GM12878 (cell line): Measurements from ENCODE around the gene SCYGR6. TPM values are rescaled to one million over a fixed set of nuclear protein-coding genes. Genes with fewer than 3 reads are reported as not detected.
A peak's percentile ranks its signal among the peaks of the same experiment; 100 is the strongest.

Experiments
- CEBPB ChIP-seq, 2 experiments: fragments of 150-350 bp in 1 of 2; IDR thresholded peaks; 2 replicates each; pipeline ENCODE4 v1.6.1; 2012 to 2014; ENCODE audit warnings: low read depth in 2 of 2, low read length in 2 of 2, borderline replicate concordance in 1 of 2, inconsistent platforms in 1 of 2
- IRF4 ChIP-seq: IDR thresholded peaks from 2 replicates; pipeline ENCODE4 v1.6.1; 2011; ENCODE audit warnings: low read depth, low read length
- JUND ChIP-seq: IDR thresholded peaks from 2 replicates; pipeline ENCODE4 v1.6.1; 2012; ENCODE audit warnings: low read depth, mild to moderate bottlenecking, low read length, improper control_type of control experiment, moderate library complexity
- MYB ChIP-seq: fragments of 150-350 bp; IDR thresholded peaks from 2 replicates; pipeline ENCODE4 v1.6.1; 2014; ENCODE audit warnings: mild to moderate bottlenecking, low read depth, low read length, borderline replicate concordance
- NRF1 ChIP-seq: conservative IDR thresholded peaks from 2 replicates; pipeline ENCODE4 v1.6.1; 2011; ENCODE audit warnings: mild to moderate bottlenecking, low read depth, low read length, improper control_type of control experiment
- RELA ChIP-seq: fragments of 450-650 bp; IDR thresholded peaks from 2 replicates; pipeline ENCODE4 v1.8.0; 2014; ENCODE audit warnings: borderline replicate concordance; ENCODE audit not compliant: partially characterized antibody
- RFX5 ChIP-seq: IDR thresholded peaks from 2 replicates; pipeline ENCODE4 v1.6.1; 2011; ENCODE audit warnings: low read depth, low read length, improper control_type of control experiment
- SMC3 ChIP-seq: IDR thresholded peaks from 2 replicates; pipeline ENCODE4 v1.6.1; 2011; ENCODE audit warnings: low read length, improper control_type of control experiment, borderline replicate concordance
- SREBF1 ChIP-seq: IDR thresholded peaks from 2 replicates; pipeline ENCODE4 v1.6.1; 2012; ENCODE audit warnings: mild to moderate bottlenecking, low read length
- TCF3 ChIP-seq: IDR thresholded peaks from 2 replicates; pipeline ENCODE4 v1.6.1; 2012; ENCODE audit warnings: low read depth, mild to moderate bottlenecking, low read length, borderline replicate concordance; ENCODE audit not compliant: insufficient read depth
- ZNF384 ChIP-seq: IDR thresholded peaks from 2 replicates; pipeline ENCODE4 v1.6.1; 2012; ENCODE audit warnings: low read depth, mild to moderate bottlenecking, low read length, improper control_type of control experiment, borderline replicate concordance
- polyA plus RNA-seq, 11 experiments: library from polyadenylated mRNA; depleted of rRNA in 4 of 11; unstranded in 6 of 11; stranded (reverse) in 5 of 11; fragments of >200 nt; fragmentation: Nextera tagmentation in 4 of 11; fragmentation: Illumina TruSeq in 1 of 11; extraction: Ambion mirVana in 4 of 11; extraction: Trizol in 1 of 11; gene quantifications; 1 replicate in 1 of 11; 2 replicates in 10 of 11; pipeline versions ENCODE4 v1.2.1 to v1.2.3, GENCODE V29; 2011 to 2016; ENCODE audit warnings: inconsistent platforms in 2 of 11, missing spikeins in 2 of 11, low read depth in 1 of 11
- total RNA-seq, 4 experiments: library from RNA; depleted of rRNA in 3 of 4; stranded (reverse); fragments of >200 nt in 3 of 4; fragmentation: Illumina TruSeq in 1 of 4; extraction: Trizol in 1 of 4; gene quantifications; 2 replicates each; pipeline versions ENCODE4 v1.2.1 to v1.2.3, GENCODE V29; 2013 to 2021
- TF ChIP-seq, protein P1 (sequence below), 3 experiments: IDR thresholded peaks in 2 of 3; conservative IDR thresholded peaks in 1 of 3; 2 replicates each; pipeline ENCODE4 v1.5.1; 2011; ENCODE audit warnings: low read depth in 3 of 3, low read length in 3 of 3, mild to moderate bottlenecking in 3 of 3, control low read depth in 2 of 3, moderate library complexity in 2 of 3, inconsistent platforms in 1 of 3, mixed read lengths in 1 of 3; ENCODE audit not compliant: control insufficient read depth in 2 of 3, insufficient read depth in 1 of 3; ENCODE audit errors: extremely low read depth in 1 of 3
- TF ChIP-seq, protein P2 (sequence below): fragments of 450-650 bp; formaldehyde crosslinking; IDR thresholded peaks from 2 replicates; pipeline ENCODE4 v1.5.0; 2022; ENCODE audit warnings: mild to moderate bottlenecking, missing genetic modification characterization
- TF ChIP-seq, protein P3 (sequence below): fragments of 150-350 bp; IDR thresholded peaks from 2 replicates; pipeline ENCODE4 v1.6.1; 2014; ENCODE audit warnings: mild to moderate bottlenecking, low read depth, low read length
- TF ChIP-seq, protein P4 (sequence below): fragments of 450-650 bp; IDR thresholded peaks from 2 replicates; pipeline ENCODE4 v1.6.1; 2018; ENCODE audit warnings: borderline replicate concordance, mild to moderate bottlenecking; ENCODE audit not compliant: partially characterized antibody

Gene SCYGR6
- total and polyA plus RNA-seq, 10 of the 15 experiments (the other 5 are each of a cell fraction or from before 2014, with no cell fraction given), result not detected

DNA sequence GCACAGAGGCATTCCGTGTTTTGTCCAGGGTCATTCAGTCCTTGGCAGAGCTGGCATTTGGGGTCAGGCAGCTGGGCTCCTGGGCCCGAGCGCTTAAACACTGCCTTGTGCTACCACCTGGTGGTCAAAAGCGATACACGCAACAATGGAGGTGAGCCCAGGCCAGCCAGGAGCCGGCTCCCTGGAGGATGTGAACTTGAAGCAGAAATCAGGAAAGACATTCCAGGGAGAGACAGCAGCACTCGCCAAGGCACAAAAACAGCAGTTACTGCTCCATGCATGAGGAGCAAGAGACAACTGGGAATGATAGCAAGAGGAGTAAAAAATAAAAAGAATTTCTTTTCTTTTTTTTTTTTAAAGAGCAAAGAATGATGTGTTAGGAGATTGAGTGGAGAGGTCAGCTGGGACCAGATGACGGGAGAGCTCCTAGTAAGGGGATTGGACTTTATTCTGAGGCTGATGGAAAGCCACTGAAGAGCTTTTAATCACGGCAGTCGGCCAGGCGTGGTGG lies 41.9 kb upstream of the SCYGR6 start (continued):
- TF ChIP-seq, protein P1, sequence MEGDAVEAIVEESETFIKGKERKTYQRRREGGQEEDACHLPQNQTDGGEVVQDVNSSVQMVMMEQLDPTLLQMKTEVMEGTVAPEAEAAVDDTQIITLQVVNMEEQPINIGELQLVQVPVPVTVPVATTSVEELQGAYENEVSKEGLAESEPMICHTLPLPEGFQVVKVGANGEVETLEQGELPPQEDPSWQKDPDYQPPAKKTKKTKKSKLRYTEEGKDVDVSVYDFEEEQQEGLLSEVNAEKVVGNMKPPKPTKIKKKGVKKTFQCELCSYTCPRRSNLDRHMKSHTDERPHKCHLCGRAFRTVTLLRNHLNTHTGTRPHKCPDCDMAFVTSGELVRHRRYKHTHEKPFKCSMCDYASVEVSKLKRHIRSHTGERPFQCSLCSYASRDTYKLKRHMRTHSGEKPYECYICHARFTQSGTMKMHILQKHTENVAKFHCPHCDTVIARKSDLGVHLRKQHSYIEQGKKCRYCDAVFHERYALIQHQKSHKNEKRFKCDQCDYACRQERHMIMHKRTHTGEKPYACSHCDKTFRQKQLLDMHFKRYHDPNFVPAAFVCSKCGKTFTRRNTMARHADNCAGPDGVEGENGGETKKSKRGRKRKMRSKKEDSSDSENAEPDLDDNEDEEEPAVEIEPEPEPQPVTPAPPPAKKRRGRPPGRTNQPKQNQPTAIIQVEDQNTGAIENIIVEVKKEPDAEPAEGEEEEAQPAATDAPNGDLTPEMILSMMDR (IDR thresholded peaks at IDR 0.05 in 2 of 3, conservative IDR thresholded peaks at IDR 0.05 in 1 of 3; ENCODE audit: control insufficient read depth in 2 of 3, extremely low read depth in 1 of 3, insufficient read depth in 1 of 3, low read depth in 3 of 3, low read length in 3 of 3), result peak; percentile 84 to 91 (median 84)
- TF ChIP-seq TCF3 (no peak), IRF4 (no peak), SMC3 (peak; percentile 86), JUND (no peak), NRF1 (no peak), MYB (no peak), RFX5 (0 out of 2 replicates have a peak, but pooled peaks have one; percentile 42), SREBF1 (no peak), RELA (peak; percentile 55), CEBPB (IDR thresholded peaks at IDR 0.05; ENCODE audit: borderline replicate concordance in 1 of 2, low read depth in 2 of 2, low read length in 2 of 2) (no peak), ZNF384 (0 out of 2 replicates have a peak, but pooled peaks have one; percentile 25)
- TF ChIP-seq, protein P2, sequence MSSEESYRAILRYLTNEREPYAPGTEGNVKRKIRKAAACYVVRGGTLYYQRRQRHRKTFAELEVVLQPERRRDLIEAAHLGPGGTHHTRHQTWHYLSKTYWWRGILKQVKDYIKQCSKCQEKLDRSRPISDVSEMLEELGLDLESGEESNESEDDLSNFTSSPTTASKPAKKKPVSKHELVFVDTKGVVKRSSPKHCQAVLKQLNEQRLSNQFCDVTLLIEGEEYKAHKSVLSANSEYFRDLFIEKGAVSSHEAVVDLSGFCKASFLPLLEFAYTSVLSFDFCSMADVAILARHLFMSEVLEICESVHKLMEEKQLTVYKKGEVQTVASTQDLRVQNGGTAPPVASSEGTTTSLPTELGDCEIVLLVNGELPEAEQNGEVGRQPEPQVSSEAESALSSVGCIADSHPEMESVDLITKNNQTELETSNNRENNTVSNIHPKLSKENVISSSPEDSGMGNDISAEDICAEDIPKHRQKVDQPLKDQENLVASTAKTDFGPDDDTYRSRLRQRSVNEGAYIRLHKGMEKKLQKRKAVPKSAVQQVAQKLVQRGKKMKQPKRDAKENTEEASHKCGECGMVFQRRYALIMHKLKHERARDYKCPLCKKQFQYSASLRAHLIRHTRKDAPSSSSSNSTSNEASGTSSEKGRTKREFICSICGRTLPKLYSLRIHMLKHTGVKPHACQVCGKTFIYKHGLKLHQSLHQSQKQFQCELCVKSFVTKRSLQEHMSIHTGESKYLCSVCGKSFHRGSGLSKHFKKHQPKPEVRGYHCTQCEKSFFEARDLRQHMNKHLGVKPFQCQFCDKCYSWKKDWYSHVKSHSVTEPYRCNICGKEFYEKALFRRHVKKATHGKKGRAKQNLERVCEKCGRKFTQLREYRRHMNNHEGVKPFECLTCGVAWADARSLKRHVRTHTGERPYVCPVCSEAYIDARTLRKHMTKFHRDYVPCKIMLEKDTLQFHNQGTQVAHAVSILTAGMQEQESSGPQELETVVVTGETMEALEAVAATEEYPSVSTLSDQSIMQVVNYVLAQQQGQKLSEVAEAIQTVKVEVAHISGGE (CRISPR knock-in tag), result no peak
- TF ChIP-seq, protein P3, sequence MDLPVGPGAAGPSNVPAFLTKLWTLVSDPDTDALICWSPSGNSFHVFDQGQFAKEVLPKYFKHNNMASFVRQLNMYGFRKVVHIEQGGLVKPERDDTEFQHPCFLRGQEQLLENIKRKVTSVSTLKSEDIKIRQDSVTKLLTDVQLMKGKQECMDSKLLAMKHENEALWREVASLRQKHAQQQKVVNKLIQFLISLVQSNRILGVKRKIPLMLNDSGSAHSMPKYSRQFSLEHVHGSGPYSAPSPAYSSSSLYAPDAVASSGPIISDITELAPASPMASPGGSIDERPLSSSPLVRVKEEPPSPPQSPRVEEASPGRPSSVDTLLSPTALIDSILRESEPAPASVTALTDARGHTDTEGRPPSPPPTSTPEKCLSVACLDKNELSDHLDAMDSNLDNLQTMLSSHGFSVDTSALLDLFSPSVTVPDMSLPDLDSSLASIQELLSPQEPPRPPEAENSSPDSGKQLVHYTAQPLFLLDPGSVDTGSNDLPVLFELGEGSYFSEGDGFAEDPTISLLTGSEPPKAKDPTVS, result no peak
- TF ChIP-seq, protein P4, sequence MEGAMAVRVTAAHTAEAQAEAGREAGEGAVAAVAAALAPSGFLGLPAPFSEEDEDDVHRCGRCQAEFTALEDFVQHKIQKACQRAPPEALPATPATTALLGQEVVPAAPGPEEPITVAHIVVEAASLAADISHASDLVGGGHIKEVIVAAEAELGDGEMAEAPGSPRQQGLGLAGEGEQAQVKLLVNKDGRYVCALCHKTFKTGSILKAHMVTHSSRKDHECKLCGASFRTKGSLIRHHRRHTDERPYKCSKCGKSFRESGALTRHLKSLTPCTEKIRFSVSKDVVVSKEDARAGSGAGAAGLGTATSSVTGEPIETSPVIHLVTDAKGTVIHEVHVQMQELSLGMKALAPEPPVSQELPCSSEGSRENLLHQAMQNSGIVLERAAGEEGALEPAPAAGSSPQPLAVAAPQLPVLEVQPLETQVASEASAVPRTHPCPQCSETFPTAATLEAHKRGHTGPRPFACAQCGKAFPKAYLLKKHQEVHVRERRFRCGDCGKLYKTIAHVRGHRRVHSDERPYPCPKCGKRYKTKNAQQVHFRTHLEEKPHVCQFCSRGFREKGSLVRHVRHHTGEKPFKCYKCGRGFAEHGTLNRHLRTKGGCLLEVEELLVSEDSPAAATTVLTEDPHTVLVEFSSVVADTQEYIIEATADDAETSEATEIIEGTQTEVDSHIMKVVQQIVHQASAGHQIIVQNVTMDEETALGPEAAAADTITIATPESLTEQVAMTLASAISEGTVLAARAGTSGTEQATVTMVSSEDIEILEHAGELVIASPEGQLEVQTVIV, result no peak
